ENCODE results near the gene MFRP.

Gene MFRP

GRCh38 chr11:119338965-119339588 lies 7.4 kb downstream of the MFRP start:
- TF ChIP-seq, protein P1, sequence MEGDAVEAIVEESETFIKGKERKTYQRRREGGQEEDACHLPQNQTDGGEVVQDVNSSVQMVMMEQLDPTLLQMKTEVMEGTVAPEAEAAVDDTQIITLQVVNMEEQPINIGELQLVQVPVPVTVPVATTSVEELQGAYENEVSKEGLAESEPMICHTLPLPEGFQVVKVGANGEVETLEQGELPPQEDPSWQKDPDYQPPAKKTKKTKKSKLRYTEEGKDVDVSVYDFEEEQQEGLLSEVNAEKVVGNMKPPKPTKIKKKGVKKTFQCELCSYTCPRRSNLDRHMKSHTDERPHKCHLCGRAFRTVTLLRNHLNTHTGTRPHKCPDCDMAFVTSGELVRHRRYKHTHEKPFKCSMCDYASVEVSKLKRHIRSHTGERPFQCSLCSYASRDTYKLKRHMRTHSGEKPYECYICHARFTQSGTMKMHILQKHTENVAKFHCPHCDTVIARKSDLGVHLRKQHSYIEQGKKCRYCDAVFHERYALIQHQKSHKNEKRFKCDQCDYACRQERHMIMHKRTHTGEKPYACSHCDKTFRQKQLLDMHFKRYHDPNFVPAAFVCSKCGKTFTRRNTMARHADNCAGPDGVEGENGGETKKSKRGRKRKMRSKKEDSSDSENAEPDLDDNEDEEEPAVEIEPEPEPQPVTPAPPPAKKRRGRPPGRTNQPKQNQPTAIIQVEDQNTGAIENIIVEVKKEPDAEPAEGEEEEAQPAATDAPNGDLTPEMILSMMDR (IDR thresholded peaks at IDR 0.05) = no peak
- no peak for TF ChIP-seq ZFX (IDR thresholded peaks at IDR 0.05; ENCODE audit: borderline replicate concordance)
- no peak overlapping the region for H3K27ac ChIP-seq

GRCh38 chr11:119338318-119338890 lies 8.1 kb downstream of the MFRP start:
- no peak for TF ChIP-seq ZFX (IDR thresholded peaks at IDR 0.05; ENCODE audit: borderline replicate concordance)
- TF ChIP-seq, protein P1 (IDR thresholded peaks at IDR 0.05) = peak; percentile 90

GRCh38 chr11:119337581-119338317 lies 8.8 kb downstream of the MFRP start:
- no peak overlapping the region for H3K27ac ChIP-seq
- no peak for TF ChIP-seq ZFX (IDR thresholded peaks at IDR 0.05; ENCODE audit: borderline replicate concordance)
- TF ChIP-seq, protein P1 (IDR thresholded peaks at IDR 0.05) = no peak

More at GRCh38 chr11:119338318-119338890, 8.1 kb downstream of the MFRP start:
- no peak overlapping the region for H3K27ac ChIP-seq

- no peak overlapping the region for H3K27ac ChIP-seq
- TF ChIP-seq, protein P1 (IDR thresholded peaks at IDR 0.05) = no peak
- no peak for TF ChIP-seq ZFX (IDR thresholded peaks at IDR 0.05; ENCODE audit: borderline replicate concordance)
Measured at GRCh38 chr11:119336744-119337469, 9.6 kb downstream of the MFRP start.

GRCh38 chr11:119335655-119336543 lies 10.6 kb downstream of the MFRP start:
- H3K27ac ChIP-seq = peak overlapping the region; percentile 79

GRCh38 chr11:119335091-119335654 lies 11.3 kb downstream of the MFRP start:
- peak overlapping the region; percentile 79 for H3K27ac ChIP-seq
- no peak for TF ChIP-seq ZFX (IDR thresholded peaks at IDR 0.05; ENCODE audit: borderline replicate concordance)
- TF ChIP-seq, protein P1 (IDR thresholded peaks at IDR 0.05) = no peak

More at GRCh38 chr11:119335655-119336543, 10.6 kb downstream of the MFRP start:
- TF ChIP-seq ZFX (IDR thresholded peaks at IDR 0.05; ENCODE audit: borderline replicate concordance) = no peak
- TF ChIP-seq, protein P1 (IDR thresholded peaks at IDR 0.05) = no peak

Data from 22Rv1 (cell line).